HCT116 (cell line): ENCODE data around the gene PNKP.

Experiments used
- CBX3 ChIP-seq: IDR thresholded peaks from 2 replicates; pipeline ENCODE4 v1.6.1; 2012; ENCODE audit warnings: low read depth
- EGR1 ChIP-seq: IDR thresholded peaks from 2 replicates; pipeline ENCODE4 v1.6.1; 2012; ENCODE audit warnings: low read depth
- ELF1 ChIP-seq: IDR thresholded peaks from 2 replicates; pipeline ENCODE4 v1.6.1; 2012; ENCODE audit warnings: low read depth, borderline replicate concordance
- EZH2phosphoT487 ChIP-seq: fragments of 200-600 bp; IDR thresholded peaks from 2 replicates; pipeline ENCODE4 v1.6.1; 2018; ENCODE audit warnings: antibody characterized with exemption, borderline replicate concordance
- JUND ChIP-seq: IDR thresholded peaks from 2 replicates; pipeline ENCODE4 v1.6.1; 2012
- POLR2A ChIP-seq: IDR thresholded peaks from 2 replicates; pipeline ENCODE4 v1.7.0; 2011; ENCODE audit warnings: borderline replicate concordance; ENCODE audit not compliant: insufficient read depth, insufficient read length; ENCODE audit errors: extremely low read depth
- RAD21 ChIP-seq: IDR thresholded peaks from 2 replicates; pipeline ENCODE4 v1.6.1; 2012; ENCODE audit warnings: low read depth, mild to moderate bottlenecking
- YY1 ChIP-seq: IDR thresholded peaks from 2 replicates; pipeline ENCODE4 v1.6.1; 2011; ENCODE audit warnings: low read length, low read depth, moderate library complexity, mild to moderate bottlenecking; ENCODE audit not compliant: insufficient replicate concordance; ENCODE audit errors: extremely low read depth
- ZNF274 ChIP-seq: fragments of 200-500 bp; sonication (Bioruptor generic); IDR thresholded peaks from 2 replicates; pipeline ENCODE4 v1.6.1; 2014; ENCODE audit warnings: mild to moderate bottlenecking, low read depth, low read length, inconsistent platforms
- TF ChIP-seq, protein P1 (sequence below), 3 experiments: fragments of 200-600 bp in 1 of 3; sonication (generic) in 1 of 3; IDR thresholded peaks in 2 of 3; conservative IDR thresholded peaks in 1 of 3; 2 replicates each; pipeline ENCODE4 v1.5.1; 2012 to 2017; ENCODE audit warnings: low read depth in 2 of 3, low read length in 2 of 3, antibody characterized with exemption in 1 of 3, borderline replicate concordance in 1 of 3, control low read depth in 1 of 3, mild to moderate bottlenecking in 1 of 3, mixed read lengths in 1 of 3, mixed run types in 1 of 3, moderate library complexity in 1 of 3; ENCODE audit not compliant: insufficient read depth in 1 of 3
- TF ChIP-seq, protein P2 (sequence below): IDR thresholded peaks from 2 replicates; pipeline ENCODE4 v1.6.1; 2012; ENCODE audit warnings: low read depth

DNA sequence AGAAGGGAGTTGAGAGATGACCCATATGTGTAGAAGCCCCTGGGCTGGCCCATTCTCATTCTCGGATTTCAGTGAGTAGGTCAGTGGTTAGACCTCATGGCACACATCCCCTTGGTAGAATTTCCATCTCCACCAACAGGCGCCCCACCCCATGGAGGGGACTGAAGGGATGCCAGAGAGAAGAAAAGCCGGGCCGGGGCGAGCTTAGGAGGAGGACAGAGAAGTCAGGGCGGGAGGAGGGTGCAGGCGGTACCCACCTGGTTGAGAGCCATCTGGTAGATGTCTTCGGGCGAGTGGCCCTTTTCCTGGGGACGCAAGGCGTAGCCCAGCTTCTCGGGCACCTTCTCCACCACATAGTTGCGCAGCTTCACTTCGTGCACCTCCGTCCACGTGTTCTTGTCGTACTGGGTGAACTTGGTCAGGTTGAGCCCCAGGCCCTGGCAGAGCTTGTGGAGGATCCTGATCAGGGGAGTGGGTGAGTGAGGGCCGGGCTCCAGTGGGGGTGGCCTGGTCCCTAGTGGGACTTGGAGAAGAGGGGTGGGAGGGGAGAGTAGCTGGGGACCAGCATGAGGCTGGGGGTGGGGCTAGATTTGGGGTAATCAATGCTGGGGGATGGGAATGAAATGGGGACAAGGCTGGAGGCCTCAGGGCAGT is 26.8 kb upstream of the PNKP start:
- no peak for TF ChIP-seq POLR2A
- TF ChIP-seq, protein P1, sequence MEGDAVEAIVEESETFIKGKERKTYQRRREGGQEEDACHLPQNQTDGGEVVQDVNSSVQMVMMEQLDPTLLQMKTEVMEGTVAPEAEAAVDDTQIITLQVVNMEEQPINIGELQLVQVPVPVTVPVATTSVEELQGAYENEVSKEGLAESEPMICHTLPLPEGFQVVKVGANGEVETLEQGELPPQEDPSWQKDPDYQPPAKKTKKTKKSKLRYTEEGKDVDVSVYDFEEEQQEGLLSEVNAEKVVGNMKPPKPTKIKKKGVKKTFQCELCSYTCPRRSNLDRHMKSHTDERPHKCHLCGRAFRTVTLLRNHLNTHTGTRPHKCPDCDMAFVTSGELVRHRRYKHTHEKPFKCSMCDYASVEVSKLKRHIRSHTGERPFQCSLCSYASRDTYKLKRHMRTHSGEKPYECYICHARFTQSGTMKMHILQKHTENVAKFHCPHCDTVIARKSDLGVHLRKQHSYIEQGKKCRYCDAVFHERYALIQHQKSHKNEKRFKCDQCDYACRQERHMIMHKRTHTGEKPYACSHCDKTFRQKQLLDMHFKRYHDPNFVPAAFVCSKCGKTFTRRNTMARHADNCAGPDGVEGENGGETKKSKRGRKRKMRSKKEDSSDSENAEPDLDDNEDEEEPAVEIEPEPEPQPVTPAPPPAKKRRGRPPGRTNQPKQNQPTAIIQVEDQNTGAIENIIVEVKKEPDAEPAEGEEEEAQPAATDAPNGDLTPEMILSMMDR (IDR thresholded peaks at IDR 0.05 in 2 of 3, conservative IDR thresholded peaks at IDR 0.05 in 1 of 3; ENCODE audit: borderline replicate concordance in 1 of 3, insufficient read depth in 1 of 3, low read depth in 2 of 3, low read length in 2 of 3) = no peak
- no peak for TF ChIP-seq RAD21
- TF ChIP-seq ELF1 = no peak
- TF ChIP-seq EGR1 = no peak
- TF ChIP-seq JUND = no peak
- TF ChIP-seq CBX3 = no peak
- TF ChIP-seq, protein P2, sequence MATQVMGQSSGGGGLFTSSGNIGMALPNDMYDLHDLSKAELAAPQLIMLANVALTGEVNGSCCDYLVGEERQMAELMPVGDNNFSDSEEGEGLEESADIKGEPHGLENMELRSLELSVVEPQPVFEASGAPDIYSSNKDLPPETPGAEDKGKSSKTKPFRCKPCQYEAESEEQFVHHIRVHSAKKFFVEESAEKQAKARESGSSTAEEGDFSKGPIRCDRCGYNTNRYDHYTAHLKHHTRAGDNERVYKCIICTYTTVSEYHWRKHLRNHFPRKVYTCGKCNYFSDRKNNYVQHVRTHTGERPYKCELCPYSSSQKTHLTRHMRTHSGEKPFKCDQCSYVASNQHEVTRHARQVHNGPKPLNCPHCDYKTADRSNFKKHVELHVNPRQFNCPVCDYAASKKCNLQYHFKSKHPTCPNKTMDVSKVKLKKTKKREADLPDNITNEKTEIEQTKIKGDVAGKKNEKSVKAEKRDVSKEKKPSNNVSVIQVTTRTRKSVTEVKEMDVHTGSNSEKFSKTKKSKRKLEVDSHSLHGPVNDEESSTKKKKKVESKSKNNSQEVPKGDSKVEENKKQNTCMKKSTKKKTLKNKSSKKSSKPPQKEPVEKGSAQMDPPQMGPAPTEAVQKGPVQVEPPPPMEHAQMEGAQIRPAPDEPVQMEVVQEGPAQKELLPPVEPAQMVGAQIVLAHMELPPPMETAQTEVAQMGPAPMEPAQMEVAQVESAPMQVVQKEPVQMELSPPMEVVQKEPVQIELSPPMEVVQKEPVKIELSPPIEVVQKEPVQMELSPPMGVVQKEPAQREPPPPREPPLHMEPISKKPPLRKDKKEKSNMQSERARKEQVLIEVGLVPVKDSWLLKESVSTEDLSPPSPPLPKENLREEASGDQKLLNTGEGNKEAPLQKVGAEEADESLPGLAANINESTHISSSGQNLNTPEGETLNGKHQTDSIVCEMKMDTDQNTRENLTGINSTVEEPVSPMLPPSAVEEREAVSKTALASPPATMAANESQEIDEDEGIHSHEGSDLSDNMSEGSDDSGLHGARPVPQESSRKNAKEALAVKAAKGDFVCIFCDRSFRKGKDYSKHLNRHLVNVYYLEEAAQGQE = no peak
- TF ChIP-seq ZNF274 = no peak
- no peak for TF ChIP-seq EZH2phosphoT487
- TF ChIP-seq YY1 = no peak
